Fibroblast of skin of left biceps (primary cell): ENCODE data around the gene DOCK2.

Source experiments
- DNase-seq, 2 experiments: peaks; one replicate each; pipeline ENCODE4 v3.0.0-alpha.2; 2013; ENCODE audit warnings: low read depth in 2 of 2

Gene DOCK2

DNA sequence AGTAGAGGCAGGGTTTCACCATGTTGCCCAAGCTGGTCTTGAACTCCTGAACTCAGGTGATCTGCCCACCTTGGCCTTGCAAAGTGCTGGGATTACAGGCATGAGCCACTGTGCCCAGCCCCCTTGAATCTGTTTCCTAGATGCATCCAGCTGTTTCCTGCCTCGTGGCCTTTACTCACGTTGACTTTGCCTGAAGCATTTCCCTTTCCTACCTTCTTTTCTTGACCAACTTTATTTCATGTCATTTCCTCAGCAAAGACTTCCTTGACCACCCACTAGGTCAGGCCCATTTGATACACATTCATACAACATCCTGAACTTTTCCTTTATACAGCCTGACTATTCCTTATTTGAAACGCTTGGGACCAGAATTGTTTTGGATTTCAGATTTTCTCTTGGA, 51.0 kb downstream of the DOCK2 start:
- no peak for DNase-seq

DNA sequence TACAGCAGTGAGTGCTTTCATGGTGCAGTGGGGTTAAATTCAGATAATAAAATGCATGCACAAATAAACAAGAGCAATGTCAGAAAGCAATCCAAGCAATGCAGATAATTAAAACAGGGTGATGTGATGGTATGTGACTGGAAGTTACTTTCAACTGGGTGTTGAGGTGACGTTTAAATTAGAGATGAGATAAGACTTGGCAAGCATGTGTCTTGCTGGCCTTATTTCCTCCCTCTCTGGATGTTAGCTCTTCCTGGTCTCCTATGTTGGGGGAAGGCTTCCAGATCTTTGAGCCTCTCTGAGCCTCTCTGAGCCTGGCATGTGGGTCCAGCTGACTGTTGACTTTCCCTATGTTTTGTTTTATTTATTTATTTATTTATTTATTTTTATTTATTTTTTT, 54.4 kb downstream of the DOCK2 start:
- DNase-seq = peak in 1 of 2 experiments; percentile 36

DNA sequence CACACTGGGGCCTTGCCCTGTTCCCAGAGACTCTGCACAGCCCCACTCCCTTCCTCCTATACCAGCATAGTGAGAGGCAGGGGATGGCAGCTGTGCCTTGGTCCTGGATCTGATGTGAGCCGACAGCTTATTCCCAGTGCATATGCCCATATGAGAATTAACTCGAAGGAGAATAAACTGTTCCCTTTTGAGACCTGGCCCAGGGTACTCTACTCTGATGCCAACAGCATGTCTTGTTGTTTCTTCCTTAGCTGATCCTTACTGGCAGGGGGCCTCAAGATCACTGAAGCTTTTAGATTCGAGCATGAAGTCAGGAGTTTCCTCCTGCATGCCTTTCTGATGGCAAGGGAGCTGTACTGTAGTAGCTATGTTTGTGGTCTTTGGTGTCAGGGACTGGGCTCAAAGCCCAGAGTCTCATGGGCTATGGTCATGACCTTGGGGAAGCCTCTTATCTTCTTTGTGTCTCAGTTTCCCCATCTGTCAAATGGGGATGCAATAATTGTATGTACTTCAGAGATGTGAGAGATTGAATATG, 57.1 kb downstream of the DOCK2 start:
- DNase-seq = no peak

DNA sequence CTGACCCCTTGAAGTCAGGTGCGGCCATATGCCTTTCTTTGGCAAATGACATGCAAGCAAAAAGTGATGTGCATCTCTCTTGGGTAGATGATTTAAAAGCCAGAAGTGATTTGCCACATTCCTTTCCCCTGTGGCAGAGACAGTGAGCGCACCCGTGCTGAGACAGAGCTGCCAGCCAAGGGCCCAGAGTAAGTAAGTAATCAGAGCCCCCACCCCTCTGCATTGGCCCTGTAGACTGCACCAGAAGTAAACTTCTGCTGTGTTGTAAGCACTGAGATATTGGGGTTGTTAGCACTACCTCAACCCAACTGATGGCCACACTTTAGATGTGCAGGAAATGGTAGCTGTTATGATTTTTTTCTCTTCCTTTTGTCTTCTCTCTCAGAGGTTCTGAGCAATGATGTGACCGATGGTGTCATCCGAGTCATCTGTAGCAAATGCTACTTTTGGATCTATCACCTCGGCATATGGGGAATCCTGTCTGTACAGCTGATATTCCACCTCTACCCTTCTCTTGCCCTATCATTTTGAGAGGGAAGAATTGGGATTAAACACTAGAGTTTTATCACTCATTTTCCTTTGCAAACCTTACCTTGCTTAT, 58.0 kb downstream of the DOCK2 start:
- no peak for DNase-seq

DNA sequence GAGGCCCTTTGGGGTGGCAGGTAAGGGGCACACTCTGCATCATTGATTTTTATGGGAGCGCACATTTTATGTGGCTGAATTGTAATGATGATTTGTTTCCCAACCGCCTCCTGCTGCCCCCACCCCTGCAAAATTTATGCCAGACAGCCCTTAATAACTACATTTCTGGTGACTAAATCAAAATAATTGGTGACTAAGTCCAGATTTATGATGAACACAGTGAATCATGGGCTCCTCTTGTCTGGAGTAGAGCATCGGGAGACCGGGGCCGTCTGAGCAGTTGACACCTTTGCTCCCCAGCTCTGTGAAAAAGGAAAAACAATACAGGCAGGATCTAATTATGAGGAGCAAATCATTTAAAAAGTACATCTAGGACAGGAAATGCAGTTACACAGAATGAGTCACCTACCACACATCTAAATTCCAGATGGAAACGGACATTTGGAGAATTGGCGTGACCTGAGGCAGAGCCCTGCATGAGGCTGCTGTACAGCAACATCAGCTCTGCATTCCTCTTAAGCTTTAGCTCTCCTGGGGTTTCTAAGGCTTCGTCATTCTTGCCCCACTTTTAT, 58.9 kb downstream of the DOCK2 start:
- DNase-seq = peak; percentile 98 to 99

DNA sequence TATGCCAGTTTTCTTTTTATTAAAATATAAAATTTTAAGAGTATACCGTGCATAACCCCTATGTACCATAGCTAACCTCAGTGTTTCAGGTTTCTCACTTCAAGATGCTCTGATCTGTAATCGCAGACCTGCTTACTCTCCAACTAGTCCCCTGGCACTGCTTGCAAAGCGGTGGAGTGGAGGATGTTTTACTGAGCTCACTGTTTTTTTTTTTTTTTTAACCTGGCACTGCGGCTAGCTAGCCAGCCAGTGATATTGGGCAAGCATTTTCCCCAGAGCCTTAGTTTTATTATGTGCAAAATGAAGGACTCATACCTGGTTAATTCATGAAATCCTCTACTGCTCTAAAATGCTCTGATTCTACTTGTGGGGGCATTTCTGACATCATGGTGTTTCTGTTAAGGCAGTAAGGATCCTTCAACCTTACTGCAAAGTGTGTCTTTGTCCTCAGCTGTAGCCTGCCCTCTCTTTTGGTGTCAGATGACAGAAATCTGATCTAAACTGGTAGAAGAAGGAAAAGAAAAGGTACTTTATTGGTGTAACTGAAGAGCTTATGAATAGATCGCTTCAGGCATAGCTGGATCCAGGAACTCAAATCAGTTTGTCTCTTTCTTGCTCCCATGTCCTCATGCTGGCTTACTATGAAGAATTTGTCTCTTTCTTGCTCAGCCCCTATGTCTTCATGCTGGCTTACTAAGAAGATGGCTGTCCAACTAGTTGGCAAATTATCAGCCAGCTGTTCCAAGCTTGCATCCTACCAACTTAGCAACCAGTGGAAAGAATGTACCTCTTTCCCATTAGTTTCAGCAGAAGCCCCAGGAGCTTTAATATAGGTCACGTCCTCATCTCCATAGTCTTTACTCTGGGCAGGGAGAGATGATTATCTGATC, 59.8 kb downstream of the DOCK2 start:
- DNase-seq = no peak

DNA sequence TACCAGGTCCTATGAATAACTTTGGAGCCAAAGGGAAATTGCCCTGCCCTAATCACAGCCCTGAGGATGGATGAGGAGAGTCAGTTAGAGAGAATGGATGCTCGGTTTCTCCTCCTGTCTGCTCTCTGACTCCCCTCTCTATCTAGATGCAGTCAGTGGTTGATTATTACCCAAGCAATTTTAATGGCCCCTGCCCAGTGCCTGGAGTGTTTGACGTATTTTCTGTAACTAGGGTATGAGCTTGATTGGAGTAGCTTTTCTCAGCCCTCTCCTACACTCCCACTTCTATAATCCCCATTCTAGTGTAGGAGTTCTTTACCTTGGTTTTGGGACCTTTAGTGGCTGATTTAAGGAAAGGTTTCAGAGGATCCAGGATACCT, 60.4 kb downstream of the DOCK2 start:
- no peak for DNase-seq

DNA sequence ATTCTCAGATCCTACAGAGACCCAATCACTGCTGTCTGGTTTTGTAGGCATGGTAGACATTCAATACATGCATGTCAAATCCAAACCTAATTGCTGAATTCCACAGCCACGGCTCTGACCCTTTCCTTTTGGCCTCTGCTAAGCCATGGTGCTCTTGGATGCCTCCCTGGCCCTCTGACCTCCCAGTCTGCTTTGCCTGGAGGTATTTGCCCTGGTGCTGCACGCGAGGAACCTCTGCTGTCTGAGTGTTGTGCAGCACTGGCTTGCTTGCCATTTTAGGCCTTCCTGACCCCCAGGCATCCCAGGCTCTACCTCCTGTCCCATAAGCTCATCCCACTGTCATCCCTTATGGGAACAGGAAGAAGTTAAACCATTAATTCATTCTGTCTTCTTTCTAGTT, 60.9 kb downstream of the DOCK2 start:
- DNase-seq = no peak

DNA sequence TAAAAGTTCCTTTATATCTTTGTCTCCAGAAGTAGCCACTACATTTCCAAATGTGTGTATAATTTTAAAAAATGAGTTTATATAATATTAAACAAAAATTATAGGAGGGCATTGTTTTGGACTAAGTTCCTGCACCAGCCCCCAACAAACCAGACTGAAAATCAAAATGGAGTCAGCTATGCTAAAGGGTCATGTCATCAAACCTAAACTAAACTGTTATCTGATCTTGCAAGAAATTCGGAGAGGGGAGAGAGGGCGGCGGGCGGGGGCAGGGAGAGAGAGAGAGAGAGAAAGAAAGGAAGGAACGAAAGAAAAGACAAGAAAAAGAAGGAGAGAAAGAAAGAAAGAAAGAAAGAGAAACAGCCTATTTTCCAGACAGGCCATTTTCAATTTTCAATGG, 63.5 kb downstream of the DOCK2 start:
- no peak for DNase-seq

DNA sequence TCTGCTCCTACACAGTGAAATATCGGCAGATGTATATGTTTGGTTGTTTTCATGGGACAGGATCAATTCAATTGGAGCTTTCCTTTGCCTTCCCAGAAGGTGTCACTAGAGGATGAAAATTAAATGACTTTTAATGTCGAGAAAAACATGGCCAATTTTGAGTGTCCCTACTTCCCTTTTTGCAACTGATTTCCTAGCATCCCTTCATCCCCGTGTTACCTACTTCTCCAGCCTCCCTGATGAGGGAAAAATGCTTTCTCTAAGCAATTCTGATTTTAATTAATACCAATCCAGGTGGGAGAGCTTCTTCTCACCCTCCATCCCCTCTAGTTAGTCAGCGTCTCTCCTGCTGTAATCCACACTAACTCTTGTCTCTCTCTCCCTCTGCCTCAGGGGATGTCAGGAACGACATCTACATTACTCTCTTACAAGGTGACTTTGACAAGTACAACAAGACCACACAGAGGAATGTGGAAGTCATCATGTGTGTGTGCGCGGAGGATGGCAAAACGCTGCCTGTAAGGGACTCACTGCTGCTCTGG, 64.9 kb downstream of the DOCK2 start:
- DNase-seq = no peak

DNA sequence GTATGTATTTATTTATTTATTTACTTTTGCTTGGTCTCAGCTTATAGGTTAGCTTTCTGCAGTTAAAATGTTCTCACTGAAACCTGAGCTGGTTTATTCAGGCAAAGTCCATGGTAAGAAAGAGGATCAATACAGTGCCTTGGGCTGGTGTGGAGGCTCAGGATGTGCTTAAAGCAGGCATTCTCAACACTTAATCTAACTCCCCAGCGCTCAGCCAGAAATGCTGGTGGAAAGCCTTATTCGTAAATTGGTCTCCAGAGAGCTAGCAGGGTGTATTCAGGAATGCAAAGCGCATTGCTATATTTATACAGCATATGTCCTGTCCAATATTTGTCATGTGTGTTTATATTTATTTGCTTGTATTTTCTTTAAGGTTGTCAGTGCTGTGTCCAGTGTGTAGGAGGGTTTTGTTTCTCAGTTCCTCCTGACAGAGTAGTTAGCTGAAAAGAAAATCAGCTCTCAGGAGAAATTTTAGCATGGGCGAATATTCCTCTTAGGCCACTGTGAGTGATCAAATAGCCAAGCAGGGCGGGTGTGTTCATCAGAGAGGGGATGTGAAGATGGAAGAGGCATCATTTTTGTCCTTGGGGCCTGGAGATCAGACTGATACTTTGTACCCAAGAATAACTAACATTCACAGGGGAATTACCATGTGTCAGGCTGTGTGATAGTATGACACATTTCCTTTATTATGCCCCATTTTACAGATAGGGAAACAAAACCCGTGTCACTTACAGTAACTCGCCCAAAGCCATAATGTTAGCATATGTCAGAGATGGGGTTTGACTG, 65.8 kb downstream of the DOCK2 start:
- DNase-seq = no peak

DNA sequence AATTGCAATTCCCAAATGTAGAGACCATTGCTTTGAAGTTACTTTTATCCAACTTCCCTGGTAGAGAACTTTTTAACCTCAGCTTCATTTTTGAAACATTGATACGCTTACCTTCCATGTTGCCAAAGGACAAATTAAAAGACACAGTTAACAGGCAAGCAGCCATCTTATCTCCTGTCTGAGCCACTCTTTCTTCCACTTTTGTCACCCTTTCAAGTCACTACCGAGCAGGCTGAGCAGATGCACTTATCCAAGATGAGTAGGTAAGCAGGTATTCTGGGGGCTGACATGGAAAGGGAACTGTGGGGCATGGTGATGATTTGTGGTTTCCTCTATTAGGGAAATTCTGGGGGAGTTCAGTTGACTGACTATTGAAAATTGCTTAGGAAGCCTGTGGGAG, 66.7 kb downstream of the DOCK2 start:
- DNase-seq = no peak

DNA sequence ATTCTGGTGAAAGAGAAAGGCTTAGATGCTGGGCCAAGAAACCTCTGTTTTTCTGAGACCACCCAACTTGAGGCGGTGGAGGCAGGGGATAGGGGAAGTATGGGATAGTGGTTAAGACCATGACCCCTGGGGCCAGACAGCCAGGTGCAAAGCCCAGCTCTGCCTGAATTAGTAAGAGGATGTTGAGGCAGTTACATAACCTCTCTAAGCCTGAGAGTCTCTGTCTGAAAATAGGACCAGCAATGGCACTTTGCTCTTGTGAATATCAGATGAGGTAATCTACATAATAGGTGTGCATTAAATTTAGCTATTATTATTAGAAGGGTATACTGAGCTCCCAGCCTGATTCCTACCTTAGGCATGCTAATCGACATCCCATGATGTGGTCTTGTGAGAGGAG, 68.2 kb downstream of the DOCK2 start:
- DNase-seq = no peak

DNA sequence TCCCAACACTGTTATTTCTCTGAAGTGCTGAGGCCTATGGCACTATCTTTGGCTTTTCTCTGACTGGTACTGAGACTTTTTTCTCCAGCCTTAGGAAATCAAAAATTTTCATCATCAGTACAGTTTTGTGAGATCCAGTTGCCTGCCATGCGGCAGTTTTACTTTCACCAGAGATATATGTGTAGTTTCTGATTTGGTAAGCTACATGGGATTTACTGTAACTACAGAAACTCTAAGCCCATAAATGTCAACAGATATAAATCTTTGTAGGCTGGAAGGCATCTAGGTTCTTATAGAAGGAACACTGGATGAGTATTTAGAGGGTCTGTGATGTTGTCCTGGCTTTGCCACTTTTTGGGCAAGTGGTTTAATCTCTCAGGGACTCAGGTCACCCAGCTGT, 69.0 kb downstream of the DOCK2 start:
- DNase-seq = no peak

DNA sequence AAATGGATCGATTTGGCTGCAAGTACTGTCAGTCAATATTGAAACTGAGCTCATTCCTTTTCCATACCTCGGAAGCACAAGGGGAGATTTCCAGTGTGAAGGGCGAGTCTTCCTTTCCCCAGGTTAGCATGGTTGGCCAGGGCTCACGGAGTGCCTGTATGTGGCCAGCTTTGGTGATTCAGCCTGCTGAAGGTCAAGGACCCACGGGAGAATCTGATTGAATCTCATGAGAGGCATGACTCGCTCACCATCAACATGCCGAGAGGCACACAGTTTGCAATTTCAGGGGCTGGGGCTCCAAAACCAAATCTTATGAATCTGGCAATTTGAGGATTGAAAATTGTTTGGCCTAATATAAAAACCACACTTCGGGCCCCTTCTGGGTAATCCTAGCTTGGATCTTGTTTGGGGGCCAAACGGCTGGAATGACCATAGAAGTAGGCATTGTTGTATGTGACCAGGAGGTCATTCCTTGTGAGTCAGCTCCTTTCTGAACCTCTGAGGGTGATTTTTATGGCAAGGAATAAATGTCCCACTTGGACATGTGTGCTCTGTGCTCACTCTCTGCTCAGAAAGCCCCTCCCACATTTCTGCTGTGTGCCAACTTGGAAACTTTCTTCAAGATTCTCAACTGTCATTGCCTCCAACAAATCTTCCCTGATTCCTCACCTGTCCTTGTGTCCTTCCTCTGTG, 69.8 kb downstream of the DOCK2 start:
- DNase-seq = no peak

DNA sequence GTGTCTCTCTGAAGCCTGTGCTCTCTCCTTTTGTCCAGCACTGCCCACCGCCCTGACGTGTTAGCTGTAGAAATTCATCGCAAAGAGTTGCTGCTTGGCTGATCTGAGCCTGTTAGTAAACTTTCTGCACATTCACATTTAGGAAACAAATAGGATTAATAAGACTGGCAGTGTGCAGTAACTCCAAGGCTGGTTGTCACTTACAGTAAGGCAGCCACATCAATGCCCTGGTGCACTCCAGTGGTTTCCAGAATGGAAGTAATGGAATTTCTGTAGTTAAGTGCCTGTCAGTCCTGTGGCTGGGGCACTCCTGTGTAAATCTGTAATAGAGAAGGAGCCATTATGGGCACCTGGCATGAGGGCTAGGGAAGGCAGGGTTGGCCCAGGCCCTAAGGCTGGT, 70.6 kb downstream of the DOCK2 start:
- DNase-seq = no peak

DNA sequence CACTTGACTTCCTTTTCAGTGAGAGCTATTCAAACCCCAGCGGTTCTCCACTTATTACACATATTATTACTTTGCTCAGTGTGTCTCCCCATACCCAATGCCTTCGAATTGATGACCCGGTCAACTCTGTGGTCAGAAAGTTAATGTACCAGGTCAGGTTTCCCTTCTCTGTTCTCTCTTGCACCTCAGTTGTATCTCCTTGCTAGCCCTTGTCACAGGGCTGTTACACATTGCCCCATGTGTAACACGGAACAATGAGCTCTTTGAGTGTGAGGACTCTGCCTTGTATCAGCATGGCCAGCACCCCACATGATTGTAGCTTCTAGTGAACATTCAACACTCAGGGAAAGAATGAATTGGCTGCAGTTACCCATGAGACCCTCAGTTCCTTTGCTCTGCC, 73.6 kb downstream of the DOCK2 start:
- no peak for DNase-seq

DNA sequence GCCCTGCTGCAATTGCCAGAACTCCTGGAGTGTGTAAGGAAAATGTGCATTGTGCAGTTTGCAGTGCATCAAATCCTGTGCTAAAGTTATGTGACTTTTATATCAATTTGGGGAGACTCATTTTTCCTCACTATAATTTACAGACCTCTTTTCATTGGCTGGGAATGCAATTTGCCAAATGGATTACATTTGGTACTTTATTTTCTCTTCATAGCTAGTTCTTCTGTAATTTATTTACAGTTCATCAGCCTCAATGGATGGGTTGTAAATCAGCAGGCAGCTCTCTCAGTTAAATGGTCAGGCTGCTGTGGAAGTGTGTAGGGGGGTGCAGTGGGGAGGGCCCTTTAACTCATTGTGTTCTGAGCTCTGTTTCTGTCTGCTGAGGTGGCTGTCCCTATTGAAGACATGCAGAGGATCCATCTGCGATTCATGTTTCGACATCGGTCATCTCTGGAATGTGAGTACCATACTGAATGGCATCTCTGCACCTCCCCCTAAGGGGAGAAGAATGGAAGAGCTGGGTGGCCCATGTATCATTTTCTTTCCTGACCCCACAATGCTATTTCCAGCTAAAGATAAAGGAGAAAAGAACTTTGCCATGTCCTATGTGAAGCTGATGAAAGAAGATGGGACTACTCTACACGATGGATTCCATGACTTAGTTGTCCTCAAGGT, 74.6 kb downstream of the DOCK2 start:
- no peak for DNase-seq

DNA sequence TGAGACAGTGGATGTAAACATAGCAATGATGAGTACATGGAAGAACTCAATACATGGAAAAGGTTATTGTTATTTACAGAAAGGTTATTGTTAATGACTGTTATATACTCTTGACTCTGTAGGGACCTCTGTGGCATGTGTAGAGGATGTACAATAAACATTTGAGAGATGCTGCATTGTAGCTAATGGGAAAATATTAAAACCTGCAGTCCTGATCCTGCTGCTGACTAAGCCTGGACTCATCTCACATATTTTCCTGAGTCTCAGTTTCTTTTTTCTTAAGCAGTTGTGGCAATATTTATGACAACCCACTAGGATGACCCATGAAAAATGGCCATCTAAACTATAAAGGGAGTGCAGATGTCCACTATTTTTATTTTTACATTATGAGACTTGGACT, 75.4 kb downstream of the DOCK2 start:
- DNase-seq = no peak

DNA sequence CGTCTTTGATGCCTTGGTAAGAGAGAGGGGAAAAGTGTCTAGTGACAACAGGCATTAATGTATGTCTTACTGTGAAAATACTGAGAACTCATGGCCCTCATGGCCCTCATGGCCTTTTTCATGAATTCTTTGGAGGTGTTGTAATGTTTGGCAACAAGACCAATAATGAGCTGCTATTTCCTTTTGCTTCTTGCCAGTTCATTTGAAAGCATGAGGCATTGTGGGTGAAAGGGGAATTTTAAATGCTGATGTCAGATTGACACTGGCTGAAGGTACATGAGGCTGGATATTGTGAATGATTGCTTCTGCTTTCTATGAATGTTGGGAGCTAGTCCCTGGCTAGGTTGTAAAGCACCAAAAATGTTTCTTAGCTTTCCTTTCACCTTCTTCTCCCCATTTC, 79.2 kb downstream of the DOCK2 start:
- peak; percentile 47 to 53 for DNase-seq

DNA sequence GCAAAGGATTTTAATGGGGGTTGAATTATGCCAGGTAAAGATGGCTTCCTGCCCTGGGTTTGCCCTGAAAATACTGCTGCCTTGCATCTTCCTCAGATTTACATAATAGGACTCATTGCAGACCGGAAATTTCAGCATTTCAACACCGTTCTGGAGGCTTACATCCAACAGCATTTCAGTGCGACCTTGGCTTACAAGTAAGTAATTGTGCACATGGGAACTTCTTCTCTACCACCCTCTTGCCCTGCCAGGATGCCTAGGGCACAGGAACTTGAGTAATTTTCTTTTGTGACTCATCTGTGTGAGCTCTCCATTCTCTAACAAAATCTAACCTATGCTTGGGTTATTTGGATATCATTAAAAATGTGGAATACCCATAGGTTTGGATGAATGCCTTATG, 80.2 kb downstream of the DOCK2 start:
- DNase-seq = no peak
